Upper lobe of left lung (tissue), 6 donors: ENCODE data around the gene PSMC1. TPM values are rescaled to one million over a fixed set of nuclear protein-coding genes. Genes with fewer than 3 reads are reported as not detected.

ENCODE experiments used
- ATAC-seq, 2 donors: fragments of 200-7000 bp; cut with Tn5 transposase; one replicate each; pipeline ENCODE4 v1.9.1; 2022; ENCODE audit warnings: mild to moderate bottlenecking in 2 of 2, moderate library complexity in 2 of 2; ENCODE audit not compliant: low FRiP score in 2 of 2
- DNase-seq, 2 donors: peaks; one replicate each; pipeline ENCODE4 v3.0.0-alpha.2; 2019 to 2020
- H3K27ac ChIP-seq, 4 donors: fragments of 200-600 bp; sonication (generic); one replicate each; pipeline ENCODE4 v1.5.1; 2016 to 2019
- H3K27me3 ChIP-seq, 4 donors: fragments of 200-600 bp; sonication (generic); one replicate each; pipeline ENCODE4 v1.5.1; 2017 to 2019
- H3K36me3 ChIP-seq, 4 donors: fragments of 200-600 bp; sonication (generic); one replicate each; pipeline ENCODE4 v1.5.1; 2016 to 2019
- H3K4me1 ChIP-seq, 4 donors: fragments of 200-600 bp; sonication (generic); one replicate each; pipeline ENCODE4 v1.5.1; 2018 to 2019
- H3K4me3 ChIP-seq, 4 donors: fragments of 200-600 bp; sonication (generic); one replicate each; pipeline ENCODE4 v1.5.1; 2017 to 2019; ENCODE audit warnings: mild to moderate bottlenecking in 2 of 4, moderate library complexity in 1 of 4
- H3K9me3 ChIP-seq, 4 donors: fragments of 200-600 bp; sonication (generic); one replicate each; pipeline ENCODE4 v1.5.1; 2018 to 2019
- CTCF ChIP-seq, 6 experiments: fragments of 450-650 bp in 4 of 6; fragments of 200-600 bp in 2 of 6; sonication (generic) in 2 of 6; IDR thresholded peaks; one replicate each; pipeline ENCODE4 v1.5.1; 2016 to 2019; ENCODE audit warnings: antibody characterized with exemption in 6 of 6
- EP300 ChIP-seq, 4 donors: sonication (generic); formaldehyde crosslinking; IDR thresholded peaks; one replicate each; pipeline ENCODE4 v1.5.1; 2017; ENCODE audit warnings: antibody characterized with exemption in 4 of 4, control low read depth in 2 of 4
- POLR2A ChIP-seq, 4 donors: fragments of 450-650 bp; IDR thresholded peaks; one replicate each; pipeline ENCODE4 v1.5.1; 2016 to 2017; ENCODE audit warnings: antibody characterized with exemption in 4 of 4, mild to moderate bottlenecking in 2 of 4
- POLR2AphosphoS5 ChIP-seq, 2 donors: sonication (generic); formaldehyde crosslinking; IDR thresholded peaks; one replicate each; pipeline ENCODE4 v1.5.1; 2017; ENCODE audit warnings: antibody characterized with exemption in 2 of 2
- WGBS, 2 donors: methylation state at CpG; one replicate each; pipeline ENCODE4 v1.1.5; 2017 to 2018; 5-methylcytosine and 5-hydroxymethylcytosine counted together
- total RNA-seq, 6 donors: library from RNA; depleted of rRNA in 4 of 6; stranded (reverse); fragments of >200 nt in 4 of 6; gene quantifications; one replicate each; pipeline versions ENCODE4 v1.1.0 to v1.2.1, GENCODE V29; 2016 to 2021
- donor health status: DM: no; HTN: no; CAD: no; lungs with moderate emphysema.
- donor health status: DM: no; HTN: yes; CAD: no; lungs with severe emphysema.

Gene PSMC1
- total RNA-seq, 6 donors from 2014 or later = 29.3 to 101 (median 72.7) TPM

- DNase-seq (no peak), ATAC-seq (no peak)
- Histone ChIP-seq H3K36me3 (peaks cover 18 to 87% (median 64%) of the 10 kb centered on the region in 4 donors), H3K4me3 (no peak overlapping the region), H3K9me3 (no peaks in the 10 kb centered on the region), H3K27ac (peak overlapping the region in 2 of 4 donors; percentile 18 to 35), H3K4me1 (peaks cover 0 to 7% (median 6%) of the 10 kb centered on the region in 4 donors), H3K27me3 (no peaks in the 10 kb centered on the region)
- TF ChIP-seq POLR2AphosphoS5 (IDR thresholded peaks at IDR 0.05) (no peak), EP300 (IDR thresholded peaks at IDR 0.05) (no peak), CTCF (IDR thresholded peaks at IDR 0.05) (no peak), POLR2A (IDR thresholded peaks at IDR 0.05) (no peak)
- WGBS, 2 donors = 85 to 92% methylated on average over 9 of the region's 9 CpGs
Measured at GRCh38 chr14:90275458-90275814, 19.1 kb downstream of the PSMC1 start.

GRCh38 chr14:90275820-90276219, 19.5 kb downstream of the PSMC1 start:
- H3K36me3 ChIP-seq = peaks cover 17 to 87% (median 64%) of the 10 kb centered on the region in 4 donors
- no peak for TF ChIP-seq POLR2AphosphoS5 (IDR thresholded peaks at IDR 0.05)
- WGBS, 2 donors = 87 to 89% methylated on average over 6 to 8 of the region's 8 CpGs
- H3K4me3 ChIP-seq = no peak overlapping the region
- ATAC-seq (no peak), DNase-seq (no peak)
- H3K9me3 ChIP-seq = no peaks in the 10 kb centered on the region
- peak overlapping the region in 2 of 4 donors; percentile 18 to 35 for H3K27ac ChIP-seq
- no peaks in the 10 kb centered on the region for H3K27me3 ChIP-seq
- peaks cover 0 to 7% (median 6%) of the 10 kb centered on the region in 4 donors for H3K4me1 ChIP-seq

GRCh38 chr14:90276646-90277367, 20.5 kb downstream of the PSMC1 start:
- WGBS, 2 donors = 78 to 87% methylated on average over 13 to 18 of the region's 18 CpGs
- DNase-seq = peak; percentile 38 to 41
- H3K4me3 ChIP-seq = no peak overlapping the region
- no peaks in the 10 kb centered on the region for H3K27me3 ChIP-seq
- no peak overlapping the region for H3K27ac ChIP-seq
- H3K9me3 ChIP-seq = no peaks in the 10 kb centered on the region
- peaks cover 0 to 7% (median 6%) of the 10 kb centered on the region in 4 donors for H3K4me1 ChIP-seq
- peak; percentile 23 to 26 for ATAC-seq
- H3K36me3 ChIP-seq = peaks cover 12 to 86% (median 60%) of the 10 kb centered on the region in 4 donors
- no peak for TF ChIP-seq EP300 (IDR thresholded peaks at IDR 0.05)

- no peak for TF ChIP-seq POLR2AphosphoS5 (IDR thresholded peaks at IDR 0.05)
- TF ChIP-seq POLR2A (IDR thresholded peaks at IDR 0.05) = no peak
- TF ChIP-seq EP300 (IDR thresholded peaks at IDR 0.05) = no peak
- TF ChIP-seq CTCF (IDR thresholded peaks at IDR 0.05) = no peak
- ATAC-seq (no peak), DNase-seq (peak in 1 of 2 donors; percentile 75)
Measured at GRCh38 chr14:90277581-90278198, 21.3 kb downstream of the PSMC1 start.

GRCh38 chr14:90278199-90279175, 22.1 kb downstream of the PSMC1 start:
- no peak for ATAC-seq
- WGBS, 2 donors = 93 to 94% methylated on average over 22 to 35 of the region's 35 CpGs
- DNase-seq = peak in 1 of 2 donors; percentile 69
- TF ChIP-seq POLR2AphosphoS5 (IDR thresholded peaks at IDR 0.05) (no peak), POLR2A (IDR thresholded peaks at IDR 0.05) (no peak), CTCF (IDR thresholded peaks at IDR 0.05) (no peak), EP300 (IDR thresholded peaks at IDR 0.05) (no peak)
- Histone ChIP-seq H3K36me3 (peaks cover 16 to 83% (median 47%) of the 10 kb centered on the region in 4 donors), H3K9me3 (no peaks in the 10 kb centered on the region), H3K4me1 (peaks cover 0 to 7% (median 6%) of the 10 kb centered on the region in 4 donors), H3K4me3 (no peak overlapping the region), H3K27me3 (no peaks in the 10 kb centered on the region), H3K27ac (no peak overlapping the region)

More at GRCh38 chr14:90277581-90278198, 21.3 kb downstream of the PSMC1 start:
- Histone ChIP-seq H3K27ac (no peak overlapping the region), H3K4me1 (peaks cover 0 to 7% (median 6%) of the 10 kb centered on the region in 4 donors), H3K36me3 (peaks cover 12 to 87% (median 55%) of the 10 kb centered on the region in 4 donors), H3K9me3 (no peaks in the 10 kb centered on the region), H3K4me3 (no peak overlapping the region), H3K27me3 (no peaks in the 10 kb centered on the region)
- WGBS, 2 donors = 91 to 99% methylated on average over 16 to 21 of the region's 24 CpGs
